OCI-M1 (cell line): ENCODE data around the gene FASTKD2.

Source experiments
- DNase-seq: peaks from one replicate; lab custom pipeline; 2025; lab: John Stamatoyannopoulos, UW

FASTKD2 gene

DNA sequence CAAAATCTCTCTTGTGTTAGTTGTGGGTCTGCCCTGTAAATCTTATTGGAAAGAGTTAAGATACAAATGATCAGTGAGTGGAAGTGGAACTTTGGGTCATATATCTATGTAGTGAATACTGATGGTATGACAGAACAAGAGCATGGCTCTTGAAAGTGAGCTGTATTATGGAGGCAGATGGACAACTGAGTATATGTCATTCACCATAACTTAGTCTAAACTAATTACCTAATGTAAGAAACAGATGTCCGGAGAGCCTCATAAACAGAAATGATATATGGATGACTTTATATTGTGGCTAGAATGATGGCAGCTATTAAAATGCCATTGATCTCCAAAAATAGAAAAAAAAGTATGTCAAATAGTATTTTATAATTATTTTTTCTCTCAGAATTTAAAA, 72.4 kb downstream of the FASTKD2 start:
- DNase-seq, result no peak

- no peak for DNase-seq
Measured at GRCh38 chr2:206838690-206839089, 73.3 kb downstream of the FASTKD2 start.

- DNase-seq, result no peak
Measured at GRCh38 chr2:206840999-206841398, 75.6 kb downstream of the FASTKD2 start.
